Midbrain (tissue), 1 donor: ENCODE results near the gene TBC1D30.
"Not testable (repeated sequence)": the region's sequence is repeated elsewhere in the genome, so short reads cannot be mapped to it uniquely, and the experiment has no call there.

Experiments used
- DNase-seq: peaks from one replicate; lab custom pipeline; 2025; lab: John Stamatoyannopoulos, UW

TBC1D30 gene

GRCh38 chr12:64806173-64806572, 18.3 kb upstream of the TBC1D30 start:
- no peak for DNase-seq

- DNase-seq: no peak
Measured at GRCh38 chr12:64806593-64807460, 17.6 kb upstream of the TBC1D30 start.

DNA sequence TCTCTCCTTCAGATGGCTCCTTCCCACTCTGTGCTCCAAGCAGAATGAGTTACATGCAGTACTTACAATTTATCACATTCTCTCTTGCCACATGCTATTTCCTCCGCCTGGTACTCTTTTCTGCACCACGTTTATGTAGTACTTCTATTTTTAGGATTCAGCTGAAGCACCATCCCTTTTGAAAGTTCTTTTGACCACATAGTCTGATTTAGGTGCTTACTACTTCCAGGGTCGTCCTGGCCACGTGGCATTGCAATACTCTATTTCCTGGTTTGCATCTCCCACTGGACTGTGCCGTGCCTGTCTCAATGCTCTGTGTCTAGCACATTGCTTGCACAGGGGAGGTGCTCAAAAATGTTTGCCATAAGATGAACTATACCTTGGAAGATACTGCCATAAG, 16.3 kb upstream of the TBC1D30 start:
- no peak for DNase-seq

DNA sequence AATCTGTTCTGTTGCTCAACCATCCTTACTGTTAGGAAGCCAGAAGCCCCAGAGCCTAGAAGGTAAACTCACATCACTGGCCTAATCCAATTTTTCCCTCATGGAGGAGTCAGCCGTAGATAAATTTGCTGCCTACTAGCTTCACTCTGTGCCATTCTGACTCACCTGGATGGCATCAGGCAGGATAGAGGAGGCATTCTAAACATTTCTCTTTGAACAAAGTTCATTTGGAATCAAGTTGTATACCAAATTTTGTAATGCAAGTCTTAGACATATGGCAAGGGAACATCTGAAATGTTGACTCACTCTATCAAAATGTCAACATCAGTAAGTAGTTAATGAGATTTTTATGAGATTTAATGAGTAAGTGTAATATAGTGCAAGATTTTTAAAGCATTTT, 13.6 kb upstream of the TBC1D30 start:
- no peak for DNase-seq

GRCh38 chr12:64813723-64814122, 10.7 kb upstream of the TBC1D30 start:
- DNase-seq: no peak

- DNase-seq: no peak
Measured at GRCh38 chr12:64814432-64814831, 10.0 kb upstream of the TBC1D30 start.

- DNase-seq: no peak
Measured at GRCh38 chr12:64819816-64820402, 4.5 kb upstream of the TBC1D30 start.

- DNase-seq: no peak
Measured at GRCh38 chr12:64820593-64820992, 3.9 kb upstream of the TBC1D30 start.

DNA sequence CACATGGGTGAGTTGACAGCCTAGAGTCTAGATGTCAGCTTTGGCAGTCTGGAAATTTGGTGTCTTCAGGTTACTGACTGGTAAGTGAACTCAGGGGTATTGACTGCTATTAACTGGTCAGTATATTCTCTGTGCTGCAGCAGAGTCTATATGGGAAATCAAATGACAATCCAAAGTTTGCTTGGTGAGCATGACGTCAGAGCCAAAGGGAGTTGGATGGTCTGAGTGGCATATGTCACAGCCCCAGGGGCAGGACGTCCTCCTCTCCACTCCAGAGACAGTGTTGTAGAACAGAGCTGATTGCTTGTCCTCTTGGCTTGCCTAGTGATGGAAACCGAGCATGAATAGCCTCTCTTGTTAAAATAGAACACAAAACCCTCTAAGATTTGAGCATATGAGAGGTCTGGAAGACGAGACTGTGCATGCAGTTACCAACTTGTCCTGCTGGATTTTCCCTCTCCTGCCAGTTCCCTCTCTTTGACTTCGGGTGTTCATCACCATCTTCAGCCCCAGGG, 3.3 kb upstream of the TBC1D30 start:
- DNase-seq: no peak

DNA sequence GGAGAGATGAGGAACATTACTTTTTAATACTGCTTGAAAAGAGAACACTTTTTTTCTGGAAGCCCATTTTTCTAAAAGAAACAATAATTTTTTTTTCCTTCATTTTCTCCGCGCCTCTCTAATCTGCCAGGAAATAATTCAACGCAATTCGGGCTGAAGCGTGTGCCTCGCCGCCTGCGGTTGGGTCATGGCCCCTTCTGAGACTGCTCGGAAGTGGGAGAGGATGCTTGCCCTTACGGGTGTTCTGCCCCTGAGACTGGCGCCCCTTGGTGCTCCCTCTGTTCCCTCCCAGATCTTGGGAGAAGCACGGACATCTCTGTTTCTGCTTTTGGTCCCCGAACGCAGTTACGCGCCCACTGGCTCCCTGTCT, 332 bp upstream of the TBC1D30 start:
- DNase-seq: no peak

GRCh38 chr12:64825143-64826021, 935 bp downstream of the TBC1D30 start:
- no peak for DNase-seq

DNA sequence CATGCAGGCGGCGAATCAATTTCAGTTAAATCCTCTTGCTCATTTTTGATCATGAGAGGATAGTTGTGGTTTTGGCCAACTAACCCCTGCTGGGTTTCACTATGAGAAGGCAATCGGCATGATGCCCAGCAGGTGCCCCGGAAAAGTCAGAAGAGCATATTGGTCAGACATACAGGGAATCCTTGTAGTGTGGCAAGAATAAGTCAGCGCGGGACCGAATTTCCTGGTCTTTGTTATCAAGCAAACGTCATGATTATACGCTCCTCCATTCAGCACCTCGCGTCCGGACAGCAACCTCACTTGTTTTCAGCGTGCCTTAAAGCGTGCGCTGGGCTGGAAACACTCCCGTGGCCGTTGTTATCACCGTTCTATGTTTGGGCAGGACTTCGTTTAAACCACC, 1.8 kb downstream of the TBC1D30 start:
- no peak for DNase-seq

DNA sequence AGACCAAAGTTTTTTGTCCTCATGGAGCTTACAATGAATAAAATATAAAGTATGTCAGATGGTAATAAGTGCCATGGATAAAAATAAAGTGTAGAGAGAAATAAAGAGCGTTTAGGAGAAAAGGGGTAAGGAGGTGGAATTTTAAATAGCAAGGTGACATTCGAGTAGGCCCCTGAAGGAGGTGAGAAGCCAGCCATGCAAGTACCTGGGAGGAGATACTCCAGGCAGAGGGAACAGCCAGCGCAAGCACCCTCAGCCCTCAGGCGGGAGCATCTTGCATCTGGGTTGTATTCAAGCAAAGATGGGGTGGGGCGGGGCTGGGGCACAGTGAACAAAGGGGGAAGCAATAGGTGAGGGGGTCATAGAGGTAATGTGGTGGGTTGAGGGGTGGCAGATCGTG, 4.3 kb downstream of the TBC1D30 start:
- no peak for DNase-seq

GRCh38 chr12:64833928-64834327, 9.5 kb downstream of the TBC1D30 start:
- DNase-seq: no peak

DNA sequence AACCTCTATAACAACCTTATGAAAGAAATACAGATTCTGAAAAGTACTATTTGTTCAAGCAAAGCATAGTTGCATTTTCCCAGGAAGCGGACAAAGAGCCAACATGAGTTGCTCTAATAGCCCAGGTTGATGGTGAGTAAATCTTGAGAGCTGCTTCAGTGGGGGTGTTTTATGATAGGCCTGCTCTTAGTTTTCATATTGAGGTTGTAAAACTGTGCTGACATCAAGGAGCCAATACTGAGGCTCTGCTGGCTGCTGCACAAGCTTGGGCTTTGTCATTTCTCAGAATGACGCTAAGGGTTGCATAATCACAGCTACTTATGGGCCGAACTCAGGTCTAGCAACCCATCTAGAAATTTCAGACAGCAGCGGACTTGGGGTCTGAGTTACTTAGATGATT, 11.5 kb downstream of the TBC1D30 start:
- DNase-seq: no peak

DNA sequence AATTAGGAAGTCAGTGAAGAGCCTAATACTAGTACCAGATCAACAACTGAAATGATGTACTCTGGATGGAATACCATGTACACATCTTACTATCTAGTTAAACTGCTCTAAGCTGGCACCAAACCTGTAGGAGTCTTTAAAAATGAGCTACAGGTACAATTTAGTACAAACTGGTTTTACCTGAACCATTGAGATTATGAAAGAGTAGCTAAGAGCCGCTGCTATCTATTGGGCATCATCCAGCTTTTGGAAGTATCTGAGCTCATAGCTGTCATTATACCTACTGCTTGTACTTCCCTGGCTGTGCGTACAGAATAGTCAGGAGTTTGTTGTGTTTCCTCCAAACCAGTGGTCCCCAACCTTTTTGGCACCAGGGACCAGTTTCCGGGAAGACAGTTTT, 12.4 kb downstream of the TBC1D30 start:
- no peak for DNase-seq

DNA sequence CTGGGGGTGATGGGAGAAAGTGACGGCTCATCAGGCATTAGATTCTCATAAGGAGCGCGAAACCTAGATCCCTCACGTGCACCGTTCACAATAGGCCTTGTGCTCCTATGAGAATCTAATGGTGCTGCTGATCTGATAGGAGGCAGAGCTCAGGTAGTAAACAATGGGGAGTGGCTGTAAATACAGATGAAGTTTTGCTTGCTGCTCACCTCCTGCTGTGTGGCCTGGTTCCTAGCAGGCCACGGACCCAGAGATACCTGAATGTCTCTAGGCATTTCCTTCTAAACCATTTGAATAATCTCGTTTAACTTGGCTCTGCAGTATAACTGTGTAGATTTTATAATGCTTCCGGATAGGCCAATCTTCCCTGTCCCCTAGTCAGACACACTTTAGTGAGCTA, 13.0 kb downstream of the TBC1D30 start:
- DNase-seq: no peak

DNA sequence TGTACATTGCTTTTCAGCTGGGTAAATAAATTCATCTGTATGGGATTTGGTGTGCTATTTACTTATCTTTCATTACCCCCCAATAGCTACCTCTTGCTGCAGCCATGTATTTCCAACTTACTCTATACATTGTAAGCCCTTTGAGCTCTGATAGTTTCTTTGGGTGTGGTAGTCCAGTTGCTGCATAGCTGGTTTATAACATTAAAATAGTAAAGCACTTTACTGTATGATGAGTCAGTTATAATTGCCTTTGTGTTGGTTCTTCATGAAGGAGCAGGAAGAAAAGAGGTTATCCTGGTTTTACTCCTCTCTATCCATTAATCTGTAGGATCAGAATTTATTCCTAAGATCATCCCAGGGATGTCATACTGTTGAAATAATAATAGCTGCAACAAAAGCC, 15.7 kb downstream of the TBC1D30 start:
- DNase-seq: no peak

- DNase-seq: no peak
Measured at GRCh38 chr12:64840949-64841717, 16.7 kb downstream of the TBC1D30 start.

GRCh38 chr12:64848409-64848808, 24.0 kb downstream of the TBC1D30 start:
- not testable (repeated sequence) for DNase-seq

DNA sequence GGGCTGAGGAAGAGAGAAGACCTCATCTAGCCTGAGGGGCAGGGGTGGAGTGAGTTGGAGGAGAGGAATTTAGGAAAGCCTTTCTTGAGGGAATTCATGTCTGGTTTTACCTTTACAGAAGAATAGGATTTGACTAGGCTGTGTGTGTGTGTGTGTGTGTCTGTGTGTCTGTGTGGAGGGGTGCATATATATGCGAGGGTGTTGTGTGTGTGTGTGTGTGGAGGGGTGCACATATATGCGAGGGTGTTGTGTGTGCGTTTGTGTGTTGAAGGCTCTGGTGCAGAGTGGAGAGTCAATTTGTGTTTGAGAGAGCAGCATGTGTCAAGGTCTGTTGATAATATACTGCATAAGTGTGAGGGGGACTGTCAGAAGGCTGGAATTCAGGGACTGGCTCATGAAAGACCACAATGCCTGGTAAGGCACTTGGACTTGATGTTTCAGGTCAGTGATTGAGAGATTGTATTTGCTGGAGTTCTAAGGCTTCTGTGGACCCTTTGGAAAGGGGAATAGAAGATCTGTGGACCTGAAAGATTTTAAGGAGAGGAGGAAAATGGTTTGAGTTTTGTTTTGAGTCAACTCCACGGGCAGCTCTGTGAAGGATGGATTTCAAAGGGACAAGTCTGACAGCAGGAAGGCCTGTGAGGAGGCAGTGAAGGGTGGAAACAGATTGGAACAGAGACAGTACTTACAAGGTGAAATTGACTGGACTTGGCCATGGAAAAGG, 34.6 kb downstream of the TBC1D30 start:
- DNase-seq: no peak
